GF-D8 (cell line): ENCODE measurements around the gene SPEM2.
"Not testable (repeated sequence)": the region's sequence is repeated elsewhere in the genome, so short reads cannot be mapped to it uniquely, and the experiment has no call there.

Experiments used
- DNase-seq: peaks from one replicate; lab custom pipeline; 2025; lab: John Stamatoyannopoulos, UW

Gene SPEM2

DNA sequence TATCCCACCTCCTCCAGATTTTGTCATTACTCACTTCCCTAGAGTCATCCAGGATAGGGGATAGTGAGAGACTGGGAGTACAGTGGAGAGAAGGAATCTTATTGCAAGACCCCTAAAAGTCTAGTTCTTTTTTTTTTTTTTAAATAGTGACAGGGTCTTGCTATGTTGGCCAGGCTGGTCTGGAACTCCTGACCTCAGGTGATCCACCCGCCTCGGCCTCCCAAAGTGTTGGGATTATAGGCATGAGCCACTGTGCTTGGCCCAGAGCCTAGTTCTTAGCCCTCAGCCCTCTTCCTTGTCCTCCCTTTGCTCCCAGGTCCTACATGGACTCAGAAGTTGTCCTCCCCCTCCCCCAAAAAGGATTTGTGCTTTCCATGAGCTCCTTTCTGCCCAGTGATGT, 16.7 kb downstream of the SPEM2 start:
- no peak for DNase-seq

DNA sequence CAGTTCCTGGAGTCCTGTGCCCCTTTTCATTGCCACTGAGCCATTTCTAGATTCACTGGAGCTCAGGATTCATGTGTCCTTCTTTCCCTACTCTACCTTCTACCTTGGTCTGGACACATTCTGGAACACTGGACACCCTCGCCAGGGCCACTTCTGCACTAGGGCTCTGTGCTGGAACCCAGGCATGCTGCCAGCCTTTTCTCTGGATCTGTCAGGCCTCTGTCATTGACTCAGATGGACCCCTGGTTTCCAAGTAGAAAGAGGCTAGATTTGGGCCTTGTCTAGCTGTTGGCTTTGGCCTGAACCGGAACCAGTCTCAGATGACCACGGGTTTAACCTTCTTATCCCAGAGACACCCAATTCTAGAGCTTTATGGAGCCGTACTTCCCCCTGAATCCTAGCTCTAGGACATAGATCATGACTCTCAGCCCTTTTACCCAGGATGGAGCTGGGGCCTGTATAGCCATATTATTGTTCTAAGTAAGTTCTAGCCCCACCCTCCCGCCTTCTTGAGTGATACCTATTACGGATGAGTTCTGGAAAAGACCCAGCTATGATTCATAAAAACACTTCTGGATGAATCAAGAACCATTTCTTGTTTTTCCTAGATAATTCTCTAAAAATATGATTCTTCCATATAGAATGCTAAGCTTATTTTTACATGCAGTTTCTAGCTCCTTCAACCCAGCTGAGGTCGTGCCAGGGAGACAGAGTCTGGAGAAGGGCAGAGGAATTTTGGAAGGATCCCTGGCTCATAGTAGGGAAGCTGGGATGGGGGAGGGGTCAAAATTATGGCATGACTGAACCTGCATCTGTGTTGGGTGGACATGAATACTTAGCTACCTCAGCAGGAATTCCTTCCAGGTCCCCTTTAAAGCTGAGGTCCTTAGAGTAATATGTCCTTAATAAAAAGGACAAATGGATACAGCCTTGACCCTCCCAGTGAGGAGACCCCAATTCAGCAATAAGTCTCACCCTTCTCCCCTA, 18.4 kb downstream of the SPEM2 start:
- DNase-seq, result no peak

DNA sequence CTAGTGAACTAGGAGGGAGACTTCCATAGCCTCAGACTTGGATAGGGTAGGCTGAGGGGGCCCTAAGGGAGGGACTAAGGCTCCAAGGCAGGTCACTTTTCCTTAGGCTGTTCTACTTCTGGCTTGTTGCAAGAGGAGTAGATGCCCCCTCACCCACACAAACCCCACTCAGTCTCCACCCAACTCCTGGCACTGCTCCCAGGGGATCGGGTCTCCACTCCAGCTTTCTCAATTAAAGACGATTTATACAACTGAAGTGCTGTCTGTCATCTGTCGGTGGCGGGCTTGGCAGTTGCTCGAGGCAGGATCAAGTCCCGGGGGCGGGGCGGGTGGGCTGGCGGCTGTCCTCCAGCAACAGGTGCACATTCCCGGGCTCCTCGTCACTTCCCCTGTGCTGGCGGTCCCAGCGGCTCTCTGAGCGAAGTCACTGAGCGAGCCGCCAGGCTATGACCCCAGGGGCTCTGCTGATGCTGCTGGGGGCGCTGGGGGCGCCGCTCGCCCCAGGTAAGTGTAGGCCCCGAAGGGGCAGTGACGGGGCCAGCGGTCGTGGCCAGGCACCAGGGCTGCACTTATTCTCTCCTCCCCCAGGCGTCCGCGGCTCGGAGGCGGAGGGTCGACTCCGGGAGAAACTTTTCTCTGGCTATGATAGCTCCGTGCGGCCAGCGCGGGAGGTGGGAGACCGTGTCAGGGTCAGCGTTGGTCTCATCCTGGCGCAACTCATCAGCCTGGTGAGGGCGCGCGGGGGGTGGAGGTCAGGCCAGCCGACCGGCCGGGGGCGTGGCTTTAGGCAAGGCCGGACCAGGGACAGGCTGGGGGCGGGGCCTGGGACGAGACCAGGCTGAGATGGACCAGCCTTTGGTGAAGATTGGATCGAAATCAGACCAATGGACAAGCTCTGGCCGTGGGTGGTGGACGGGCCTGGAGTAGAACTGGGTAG, 19.5 kb downstream of the SPEM2 start, which contains the start of gene CHRNB1:
TSS of gene CHRNB1 (plus strand) at position 380 of the 937 bp plus-strand sequence. CDS start at position 447, 67 bp downstream.
- no peak for DNase-seq

DNA sequence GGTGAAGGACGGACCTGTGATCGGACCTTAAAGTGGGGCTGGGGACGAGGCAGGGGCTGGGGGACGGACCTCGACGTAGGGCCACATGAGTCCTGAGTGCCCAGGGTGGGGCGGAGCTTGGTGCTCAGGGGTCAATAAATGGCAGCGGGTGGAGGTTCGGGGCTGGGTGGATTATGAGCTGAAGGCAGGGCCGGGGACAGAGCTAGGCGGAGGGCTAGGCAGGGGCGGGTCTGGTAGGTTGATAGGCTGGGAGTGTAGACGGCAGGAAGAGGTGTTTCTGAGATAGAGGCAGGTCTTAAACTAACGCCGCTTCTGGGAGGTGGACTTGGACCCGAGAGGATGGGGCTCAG, 20.2 kb downstream of the SPEM2 start:
- no peak for DNase-seq

DNA sequence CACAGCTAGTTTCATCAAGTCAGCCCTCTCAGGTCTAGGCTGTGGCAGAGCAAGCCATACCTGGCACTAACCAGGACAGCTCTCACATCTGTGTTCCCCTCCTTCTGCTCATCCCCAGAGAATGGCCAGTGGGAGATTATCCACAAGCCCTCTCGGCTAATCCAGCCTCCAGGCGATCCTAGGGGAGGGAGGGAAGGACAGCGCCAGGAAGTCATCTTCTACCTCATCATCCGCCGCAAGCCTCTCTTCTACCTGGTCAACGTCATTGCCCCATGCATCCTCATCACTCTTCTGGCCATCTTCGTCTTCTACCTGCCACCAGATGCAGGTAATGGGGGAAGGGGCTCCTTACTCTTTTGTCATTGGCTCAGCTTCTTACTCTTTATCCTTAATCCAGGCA, 23.0 kb downstream of the SPEM2 start:
- no peak for DNase-seq

DNA sequence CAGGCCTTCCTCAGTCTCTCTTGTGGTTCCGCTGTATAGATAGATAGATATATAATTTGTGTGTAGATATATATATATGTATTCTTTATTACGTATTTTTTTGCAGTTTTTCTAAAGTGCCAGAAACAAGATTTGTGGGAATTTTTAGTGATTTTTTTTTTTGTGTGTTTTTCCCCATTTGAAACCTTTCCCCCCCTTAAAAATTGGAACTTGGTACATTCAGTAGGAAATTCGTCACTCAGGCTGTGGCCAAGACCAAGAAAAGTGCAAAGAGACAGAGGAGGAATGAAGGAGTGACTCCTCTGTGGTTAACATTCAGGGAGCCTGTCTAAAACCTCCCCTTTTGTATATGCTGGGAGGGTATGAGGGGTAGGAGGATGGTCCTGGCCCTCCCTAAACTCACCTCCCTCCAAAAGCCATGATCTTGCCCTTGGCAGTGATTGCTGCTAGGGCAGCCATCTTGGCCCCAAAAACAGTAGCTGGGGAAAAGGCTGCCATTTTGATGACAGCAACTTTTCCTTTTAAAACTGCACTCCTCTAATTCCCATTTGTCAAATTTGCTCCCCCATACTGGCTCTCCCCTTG, 34.6 kb downstream of the SPEM2 start:
- no peak for DNase-seq

DNA sequence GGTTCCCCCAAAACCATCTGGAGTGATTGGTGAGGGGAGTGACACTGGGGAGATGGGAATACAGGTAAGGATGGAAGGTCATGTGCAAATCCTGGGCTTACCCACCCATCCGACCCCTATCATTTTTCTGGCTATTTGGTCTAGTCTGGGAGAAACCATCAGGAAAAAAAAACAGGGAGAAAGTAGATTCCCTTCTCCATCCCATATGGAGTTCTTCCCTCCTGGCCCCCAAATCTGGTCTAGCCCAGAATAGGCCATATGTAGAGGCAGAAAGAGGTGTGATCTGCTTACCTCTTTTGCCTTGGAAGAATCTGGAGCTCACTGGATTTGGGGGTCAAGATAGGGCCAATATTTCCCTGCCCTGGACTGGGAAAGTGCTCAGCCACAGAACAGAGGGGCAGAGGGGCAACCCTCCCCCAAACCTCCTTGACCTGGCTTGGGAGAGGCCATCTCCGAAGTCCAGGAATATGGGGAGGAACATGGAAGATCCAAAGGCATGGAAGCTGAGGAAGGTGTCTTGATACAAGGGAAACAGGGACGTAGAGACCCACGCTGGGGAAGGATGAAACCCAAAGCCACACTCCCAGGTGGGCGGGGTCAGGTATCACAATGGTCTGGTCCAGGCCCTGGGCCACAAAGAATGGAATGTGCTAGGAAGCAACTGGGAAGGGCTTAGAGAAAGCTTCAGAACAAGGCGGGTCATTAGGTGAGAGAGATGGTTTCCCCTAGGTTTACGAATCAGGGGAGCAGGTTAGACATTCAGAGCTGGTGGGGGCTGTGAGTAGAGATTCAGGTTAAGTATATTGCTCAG, 35.6 kb downstream of the SPEM2 start:
- no peak for DNase-seq

DNA sequence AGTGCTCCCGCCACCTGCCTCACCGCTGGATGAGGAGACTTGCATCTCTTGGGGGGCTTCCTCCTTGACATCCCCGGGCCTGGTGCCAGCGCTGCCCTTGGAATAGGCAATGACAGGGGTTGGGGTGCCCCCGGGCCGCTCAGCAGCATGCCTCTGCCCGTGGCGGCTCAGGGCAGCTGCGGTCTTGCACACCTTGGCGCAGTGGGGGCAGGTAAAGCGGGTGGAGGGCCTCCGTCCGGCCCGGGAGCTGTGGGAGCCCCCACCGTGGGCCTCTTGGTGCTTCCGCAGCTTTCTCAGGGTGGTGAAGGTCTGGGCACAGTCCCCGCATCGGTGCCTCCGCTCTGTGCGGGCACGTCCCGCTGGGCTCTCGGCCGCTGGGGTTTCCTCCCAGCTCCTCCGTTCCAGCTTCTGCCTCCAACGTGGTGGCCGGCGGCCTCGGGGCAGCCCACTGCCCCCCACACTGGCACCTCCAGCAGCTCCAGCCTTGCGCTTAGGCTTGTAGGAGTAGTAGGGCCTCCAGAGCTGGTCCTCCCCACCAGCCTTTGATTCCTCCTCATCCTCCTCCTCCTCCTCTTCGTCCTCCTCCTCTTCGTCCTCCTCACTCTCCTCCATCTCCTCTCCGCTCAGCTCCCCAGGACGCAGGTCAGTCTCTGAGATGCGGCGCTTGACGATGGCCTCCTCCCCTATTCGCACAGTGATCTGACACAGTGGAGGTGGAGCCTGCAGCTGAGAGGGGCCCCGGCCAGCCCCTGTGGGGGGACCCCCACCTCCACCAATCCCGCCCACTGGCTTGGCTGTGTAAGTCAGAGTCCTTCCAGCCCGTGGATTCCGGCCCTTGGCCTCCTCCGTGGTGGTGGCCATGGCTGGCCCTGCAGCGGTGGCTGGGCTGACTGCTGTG, 37.3 kb downstream of the SPEM2 start:
- no peak for DNase-seq

DNA sequence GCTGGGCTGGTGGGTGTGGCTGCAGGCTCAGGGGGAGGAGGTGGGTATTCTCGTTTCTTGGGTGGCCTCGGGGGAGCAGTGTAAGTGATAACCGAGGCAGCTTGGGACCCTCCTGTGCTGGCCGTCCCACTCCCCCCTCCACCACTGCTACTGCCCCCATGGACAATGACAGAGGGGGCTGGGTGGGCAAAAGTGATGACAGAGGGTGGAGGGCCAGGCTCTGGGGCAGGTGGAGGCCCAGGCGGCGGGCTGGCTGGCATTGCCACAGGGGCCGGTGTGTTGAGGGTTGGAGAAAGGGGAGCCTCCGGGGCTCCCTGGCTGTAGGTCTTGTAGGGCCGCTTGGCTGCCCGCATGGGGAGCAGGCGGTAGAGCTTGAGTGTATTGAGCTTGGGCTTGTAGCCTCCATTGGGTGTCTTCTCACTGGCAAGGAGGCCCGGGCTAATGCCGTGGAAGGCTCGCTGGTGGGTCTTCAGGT, 38.0 kb downstream of the SPEM2 start:
- DNase-seq, result no peak

DNA sequence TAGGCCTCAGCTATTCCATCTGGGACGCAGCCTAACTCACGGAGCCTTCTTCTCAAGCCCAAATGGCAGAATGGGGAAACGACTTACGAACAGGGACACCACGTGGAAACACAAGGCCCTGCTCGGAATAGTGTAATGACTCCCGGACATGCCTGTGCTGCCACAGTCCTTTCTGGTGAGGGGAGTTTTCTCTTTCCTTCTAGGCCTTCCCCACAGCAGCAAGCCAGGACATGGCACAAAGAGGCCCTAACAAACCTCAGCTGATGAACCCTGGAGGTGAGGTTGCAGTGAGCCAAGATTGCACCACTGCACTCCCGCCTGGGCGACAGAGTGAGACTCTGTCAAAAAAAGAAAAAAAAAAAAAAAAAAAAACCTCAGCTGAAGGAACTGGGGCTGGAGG, 38.7 kb downstream of the SPEM2 start:
- no peak for DNase-seq

DNA sequence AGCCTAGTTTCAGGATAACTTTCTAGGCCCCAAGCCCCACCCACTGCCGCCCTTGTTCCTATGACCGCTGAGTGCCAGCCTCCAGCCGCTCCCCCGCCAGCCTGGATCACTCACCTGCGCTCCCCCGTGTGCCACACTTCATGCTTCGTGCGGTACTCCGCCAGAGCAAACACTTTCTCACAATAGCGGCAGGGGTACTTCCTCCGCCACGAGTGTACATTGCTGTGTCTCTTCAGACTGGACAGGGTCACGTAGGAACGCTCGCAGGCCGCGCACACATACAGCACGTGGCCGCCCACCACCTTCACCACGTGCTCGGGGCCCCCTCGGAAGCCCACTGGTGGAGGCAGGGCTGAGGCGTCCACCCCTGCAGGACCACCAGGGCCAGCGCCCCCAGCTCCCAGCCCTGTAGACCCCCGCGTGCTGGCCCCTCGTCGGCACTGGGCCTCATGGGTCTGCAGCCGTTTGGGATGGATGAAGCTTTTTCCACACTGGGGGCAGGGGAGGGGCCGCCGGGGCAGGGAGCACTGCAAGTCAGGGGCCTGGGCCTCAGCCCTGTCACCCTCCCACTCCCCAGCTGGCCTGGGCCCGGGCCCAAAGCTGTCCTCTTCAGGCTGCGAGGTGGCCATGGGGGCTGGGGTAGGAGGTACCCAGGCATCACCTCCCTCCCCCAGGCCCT, 40.3 kb downstream of the SPEM2 start:
- no peak for DNase-seq

DNA sequence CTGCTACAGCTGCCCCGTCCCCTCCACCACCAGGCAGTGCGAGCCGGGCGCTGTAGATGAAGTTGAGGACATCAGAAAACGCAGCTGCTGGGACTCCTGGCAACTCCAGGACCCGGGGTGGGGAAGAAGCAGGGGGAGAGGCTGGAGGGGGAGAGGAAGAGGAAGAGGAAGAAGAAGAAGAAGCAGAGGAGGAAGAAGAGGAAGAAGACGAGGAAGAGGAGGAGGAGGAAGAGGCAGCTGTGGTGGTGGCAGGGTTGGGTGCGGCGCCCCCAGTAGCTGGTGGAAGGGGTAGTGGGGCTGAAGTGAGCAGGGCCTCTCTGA, 40.9 kb downstream of the SPEM2 start:
- DNase-seq, result no peak

DNA sequence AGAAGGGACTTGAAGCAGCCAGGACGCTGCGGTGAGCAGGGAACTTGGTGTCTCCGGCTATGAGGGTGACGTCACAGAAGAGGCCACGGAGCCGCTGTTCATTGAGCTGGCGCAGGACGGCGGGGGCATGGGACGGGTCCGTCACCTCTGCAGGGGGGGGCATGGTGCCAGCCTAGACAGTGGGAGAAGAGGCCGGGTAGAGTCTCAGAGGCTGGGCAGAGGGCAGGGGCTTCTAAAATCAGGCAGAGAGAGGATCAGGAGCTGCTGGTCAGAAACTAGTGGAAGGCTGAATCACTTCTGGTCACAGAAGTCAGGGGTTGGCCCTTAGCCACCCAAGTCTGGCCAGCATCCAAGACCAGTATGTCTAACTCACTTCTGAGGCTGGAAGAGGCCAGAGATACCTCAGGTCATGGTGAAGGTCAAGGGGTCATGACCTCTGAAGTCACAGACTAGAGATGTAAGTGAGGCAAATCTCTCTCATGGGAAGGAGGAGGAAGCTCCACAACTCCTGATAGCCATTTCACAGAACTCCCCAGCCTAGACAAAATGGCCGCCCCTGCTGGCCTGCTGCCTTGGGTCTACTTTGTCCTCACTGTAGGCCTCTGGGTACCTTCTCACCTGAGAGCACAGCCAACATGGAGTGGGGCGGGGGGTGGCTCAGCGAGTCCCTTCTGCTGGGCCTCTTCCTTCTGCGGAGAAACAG, 41.4 kb downstream of the SPEM2 start:
- no peak for DNase-seq

DNA sequence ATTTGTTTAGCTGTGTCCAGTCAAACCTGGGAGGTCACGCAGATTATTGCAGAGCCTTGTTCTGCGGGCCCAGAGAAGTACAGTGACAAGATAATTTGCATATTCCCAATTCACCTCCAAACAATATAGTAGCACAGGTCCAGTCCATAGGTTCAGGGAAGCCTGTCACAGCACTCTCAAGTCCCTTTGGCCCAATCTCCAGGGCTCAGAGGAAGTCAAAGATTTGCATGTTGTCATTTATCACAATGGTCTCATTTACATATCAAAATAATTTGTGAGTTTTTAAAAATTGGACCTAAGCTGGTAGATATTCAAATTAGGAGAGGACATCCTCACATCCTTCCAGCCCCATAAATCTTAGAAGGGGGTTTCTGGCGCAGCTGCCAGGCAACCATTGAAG, 42.1 kb downstream of the SPEM2 start:
- no peak for DNase-seq

DNA sequence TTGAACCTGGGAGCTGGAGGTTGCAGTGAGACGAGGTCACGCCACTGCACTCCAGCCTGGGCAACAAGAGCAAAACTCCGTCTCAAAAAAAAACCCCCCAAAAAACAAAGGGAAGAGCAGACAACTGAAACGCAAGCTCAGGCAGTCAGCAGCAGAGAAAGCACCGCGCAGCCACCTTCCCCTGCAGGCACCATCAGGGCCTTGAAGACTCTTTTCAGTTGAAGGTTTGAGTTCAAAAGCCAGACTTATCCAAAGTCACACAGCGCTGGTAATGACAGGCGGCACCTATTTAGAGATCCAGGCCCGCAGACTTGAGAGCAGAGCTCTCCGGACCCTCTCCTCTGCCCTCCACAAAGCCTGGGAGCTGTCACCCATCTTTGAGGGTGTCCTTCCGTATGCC, 42.9 kb downstream of the SPEM2 start:
- no peak for DNase-seq

DNA sequence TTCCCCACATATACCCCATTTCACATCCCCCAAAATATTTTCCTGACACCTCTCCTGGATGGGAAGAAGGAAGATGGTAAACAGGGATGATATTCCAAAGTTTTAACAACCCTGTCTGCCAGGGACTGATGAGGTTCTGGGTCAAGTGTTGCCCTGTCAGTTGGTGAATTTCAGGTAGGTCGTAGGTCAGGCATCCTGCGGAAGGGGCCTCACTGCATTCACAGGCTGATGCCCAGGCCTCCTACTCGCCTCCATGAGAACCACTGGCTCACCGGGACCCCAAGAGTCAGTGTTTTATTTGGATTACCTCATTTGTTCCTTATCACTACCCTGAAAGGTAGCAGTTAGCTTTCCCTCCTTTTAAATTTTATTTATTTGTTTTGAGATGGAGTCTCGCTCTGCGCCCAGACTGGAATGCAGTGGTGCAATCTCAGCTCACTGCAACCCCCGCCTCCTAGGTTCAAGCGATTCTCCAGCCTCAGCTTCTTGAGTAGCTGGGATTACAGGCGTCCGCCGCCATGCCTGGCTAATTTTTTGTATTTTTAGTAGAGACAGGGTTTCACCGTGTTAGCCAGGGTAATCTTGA, 43.5 kb downstream of the SPEM2 start:
- DNase-seq, result no peak

DNA sequence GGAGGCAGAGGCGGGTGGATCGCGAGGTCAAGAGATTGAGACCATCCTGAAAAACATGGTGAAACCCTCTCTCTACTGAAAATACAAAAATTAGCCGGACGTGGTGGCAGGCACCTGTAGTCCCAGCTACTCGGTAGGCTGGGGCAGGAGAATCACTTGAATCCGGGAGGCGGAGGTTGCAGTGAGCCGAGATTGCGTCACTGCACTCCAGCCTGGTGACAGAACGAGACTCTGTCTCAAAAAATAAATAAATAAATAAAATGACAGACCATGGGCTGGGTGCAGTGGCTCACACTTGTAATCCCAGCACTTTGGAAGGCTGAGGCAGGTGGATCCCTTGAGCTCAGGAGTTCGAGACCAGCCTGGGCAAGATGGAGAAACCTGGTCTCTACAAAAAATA, 44.4 kb downstream of the SPEM2 start:
- DNase-seq, result not testable (repeated sequence)

DNA sequence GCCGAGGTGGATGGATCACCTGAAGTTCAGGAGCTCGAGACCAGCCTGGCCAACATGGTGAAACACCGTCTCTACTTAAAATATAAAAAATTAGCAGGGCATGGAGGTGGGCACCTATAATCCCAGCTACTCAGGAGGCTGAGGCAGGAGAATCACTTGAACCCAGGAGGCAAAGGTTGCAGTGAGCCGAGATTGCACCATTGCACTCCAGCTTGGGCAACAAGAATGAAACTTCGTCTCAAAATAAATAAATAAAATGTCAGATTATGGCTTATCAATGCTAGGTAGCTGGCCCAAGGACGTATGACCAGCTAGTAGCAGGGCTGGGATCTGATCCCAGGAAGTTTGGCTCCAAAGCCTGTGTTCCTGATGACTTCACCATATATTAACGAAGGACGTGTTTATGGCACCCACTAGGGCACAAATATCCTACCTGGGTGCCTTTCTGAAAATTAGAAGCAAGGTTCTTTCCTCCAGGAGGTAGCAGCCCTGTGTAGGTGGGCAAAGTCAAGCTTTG, 45.1 kb downstream of the SPEM2 start:
- DNase-seq, result not testable (repeated sequence)

DNA sequence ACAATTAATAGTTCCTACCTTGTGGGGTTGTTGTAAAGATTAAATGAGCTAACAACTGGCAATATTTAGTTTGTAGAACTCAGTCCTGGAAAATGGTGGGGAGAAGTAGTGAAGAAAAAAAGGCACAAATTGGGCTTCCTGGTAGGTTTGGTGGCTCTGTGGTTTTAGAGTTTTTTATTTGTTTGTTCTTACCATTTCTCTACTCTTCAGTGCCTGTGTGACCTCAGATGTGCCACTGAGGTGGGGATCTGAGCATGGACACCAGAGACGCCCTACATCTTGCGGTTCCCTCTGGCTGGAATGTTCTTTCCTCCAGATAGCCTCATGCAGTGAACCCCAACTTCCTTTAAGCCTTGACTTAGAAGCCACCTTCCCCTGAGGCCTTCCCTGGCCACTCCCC, 46.3 kb downstream of the SPEM2 start:
- no peak for DNase-seq
